GM18508 (cell line): ENCODE results near the gene MRPS35.
A peak's percentile ranks its signal among the peaks of the same experiment; 100 is the strongest.

Experiments used
- ATAC-seq: cut with Tn5 transposase; IDR thresholded peaks from one replicate; pipeline ENCODE4 v1.9.1; 2021; ENCODE audit warnings: moderate number of reproducible peaks; ENCODE audit not compliant: insufficient read depth, unreplicated experiment

MRPS35 gene

GRCh38 chr12:27771481-27772327 lies 61.1 kb downstream of the MRPS35 start:
- no peak for ATAC-seq

GRCh38 chr12:27772328-27773049 lies 61.9 kb downstream of the MRPS35 start:
- no peak for ATAC-seq

GRCh38 chr12:27777141-27777540 lies 66.5 kb downstream of the MRPS35 start:
- no peak for ATAC-seq

- ATAC-seq: no peak
Observed at GRCh38 chr12:27778206-27778605, 67.6 kb downstream of the MRPS35 start.

GRCh38 chr12:27779416-27779919 lies 68.8 kb downstream of the MRPS35 start:
- peak; percentile 30 for ATAC-seq

GRCh38 chr12:27779920-27780611 lies 69.4 kb downstream of the MRPS35 start, which contains the start of the genes KLHL42 and MANSC4:
Gene KLHL42, plus strand, starts transcription at chr12:27780233. Its CDS starts 98 bp downstream, at chr12:27780331.
Gene MANSC4, minus strand, starts transcription at chr12:27780236. Its CDS starts 8,960 bp downstream, at chr12:27771276.
- peak; percentile 45 for ATAC-seq

GRCh38 chr12:27780612-27781408 lies 70.2 kb downstream of the MRPS35 start:
- peak; percentile 22 for ATAC-seq

GRCh38 chr12:27781680-27782079 lies 71.0 kb downstream of the MRPS35 start:
- ATAC-seq: no peak

- ATAC-seq: no peak
Observed at GRCh38 chr12:27782481-27782880, 71.8 kb downstream of the MRPS35 start.

GRCh38 chr12:27785882-27786570 lies 75.4 kb downstream of the MRPS35 start:
- no peak for ATAC-seq

GRCh38 chr12:27787559-27787958 lies 76.9 kb downstream of the MRPS35 start:
- ATAC-seq: no peak

- ATAC-seq: no peak
Observed at GRCh38 chr12:27790179-27790578, 79.5 kb downstream of the MRPS35 start.

GRCh38 chr12:27794818-27795584 lies 84.4 kb downstream of the MRPS35 start:
- ATAC-seq: no peak

- ATAC-seq: no peak
Observed at GRCh38 chr12:27796128-27796527, 85.5 kb downstream of the MRPS35 start.

GRCh38 chr12:27797301-27798025 lies 86.8 kb downstream of the MRPS35 start:
- no peak for ATAC-seq

- ATAC-seq: no peak
Observed at GRCh38 chr12:27800819-27801218, 90.2 kb downstream of the MRPS35 start.

GRCh38 chr12:27801630-27802029 lies 91.0 kb downstream of the MRPS35 start:
- no peak for ATAC-seq

- ATAC-seq: no peak
Observed at GRCh38 chr12:27802511-27802910, 91.9 kb downstream of the MRPS35 start.
